Adrenal gland (tissue), 12 donors: ENCODE measurements around the gene ERC2. TPM values are rescaled to one million over a fixed set of nuclear protein-coding genes. Genes with fewer than 3 reads are reported as not detected.

ENCODE experiments used
- DNase-seq, 7 donors: peaks; one replicate each; pipeline ENCODE4 v3.0.0-alpha.2; 2019 to 2020
- H3K27ac ChIP-seq, 5 donors: fragments of 200-600 bp; sonication (generic) in 4 of 5; 1 replicate in 3 of 5; 2 replicates in 2 of 5; pipeline versions ENCODE4 v1.5.1 to v1.8.0; 2016 to 2020; ENCODE audit warnings: mild to moderate bottlenecking in 1 of 5
- H3K27me3 ChIP-seq: fragments of 200-600 bp; 2 replicates; pipeline ENCODE4 v1.8.0; 2021
- H3K36me3 ChIP-seq, 2 donors: fragments of 200-600 bp; replicated peaks in 1 of 2; 1 replicate in 1 of 2; 2 replicates in 1 of 2; pipeline versions ENCODE4 v1.5.1 to v1.8.0; 2018 to 2022
- H3K4me1 ChIP-seq, 2 donors: fragments of 200-600 bp; replicated peaks in 1 of 2; 1 replicate in 1 of 2; 2 replicates in 1 of 2; pipeline versions ENCODE4 v1.5.1 to v1.8.0; 2018 to 2021
- H3K4me3 ChIP-seq, 4 donors: fragments of 200-600 bp; sonication (generic) in 3 of 4; one replicate each; pipeline ENCODE4 v1.5.1; 2016 to 2018
- H3K9me3 ChIP-seq, 3 donors: fragments of 200-600 bp; sonication (generic) in 1 of 3; replicated peaks in 1 of 3; 1 replicate in 2 of 3; 2 replicates in 1 of 3; pipeline versions ENCODE4 v1.5.1 to v1.8.0; 2016 to 2021
- POLR2A ChIP-seq, 2 donors: fragments of 450-650 bp; IDR thresholded peaks; one replicate each; pipeline ENCODE4 v1.6.1; 2017; ENCODE audit warnings: antibody characterized with exemption in 2 of 2, mild to moderate bottlenecking in 2 of 2, moderate library complexity in 1 of 2
- WGBS, 4 donors: extraction: QIAGEN DNeasy Blood & Tissue Kit in 2 of 4; methylation state at CpG; one replicate each; pipeline versions ENCODE4 v1.1.5 to v1.1.7; 2013 to 2017; 5-methylcytosine and 5-hydroxymethylcytosine counted together
- intact Hi-C, 2 donors: fragments of 100-400 bp; cut with DNase I; formaldehyde crosslinking; loops; one replicate each; pipeline versions ENCODE4 v1.14.1 to v1.15.0; 2022 to 2023
- polyA plus RNA-seq, 3 donors: library from polyadenylated mRNA; stranded (reverse); fragments of 200-250 nt in 2 of 3; fragments of 350-450 nt in 1 of 3; fragmentation: Illumina TruSeq in 1 of 3; extraction: RNeasy Lipid Tissue Mini Kit (QIAGEN cat#74804) in 1 of 3; gene quantifications; one replicate each; pipeline ENCODE4 v1.2.3, GENCODE V29; 2013 to 2014
- total RNA-seq, 9 donors: library from RNA; depleted of rRNA in 4 of 9; stranded (reverse); fragments of >200 nt in 4 of 9; fragments of 120-200 nt in 1 of 9; fragmentation: NEBNext Ultra II Directional in 1 of 9; extraction: Animal tissue kit (Norgen Biotek cat#: 25700) in 1 of 9; gene quantifications; one replicate each; pipeline versions ENCODE4 v1.1.0 to v1.2.4, GENCODE V29; 2013 to 2023
- TF ChIP-seq, protein P1 (sequence below), 6 experiments: fragments of 450-650 bp in 4 of 6; fragments of 200-600 bp in 2 of 6; sonication (generic) in 1 of 6; IDR thresholded peaks; 1 replicate in 5 of 6; 2 replicates in 1 of 6; pipeline versions ENCODE4 v1.5.1 to v1.8.0; 2016 to 2021; ENCODE audit warnings: antibody characterized with exemption in 6 of 6, mild to moderate bottlenecking in 2 of 6, moderate library complexity in 1 of 6
- donor health status: healthy with polysubstance abuse.
- donor health status: Bipolar disorder and iron deficiency.
- donor health status: DM: yes; HTN: yes; CAD: no.
- donor health status: DM: no; HTN: no; CAD: no.
- donor health status: DM: no; HTN: no; CAD: no.
- donor health status: DM: yes; HTN: yes; CAD: no.

ERC2 gene
- total and polyA plus RNA-seq, 12 donors: 0.47 to 5.8 (median 1.5) TPM

- Histone ChIP-seq H3K36me3 (no peaks in the 10 kb centered on the region), H3K9me3 (no peaks in the 10 kb centered on the region), H3K27ac (no peak overlapping the region), H3K27me3 (no peaks in the 10 kb centered on the region), H3K4me1 (no peaks in the 10 kb centered on the region), H3K4me3 (no peak overlapping the region)
- WGBS, 4 donors: 83 to 95% (median 87%) methylated on average over 6 of the region's 6 CpGs
- TF ChIP-seq, protein P1, sequence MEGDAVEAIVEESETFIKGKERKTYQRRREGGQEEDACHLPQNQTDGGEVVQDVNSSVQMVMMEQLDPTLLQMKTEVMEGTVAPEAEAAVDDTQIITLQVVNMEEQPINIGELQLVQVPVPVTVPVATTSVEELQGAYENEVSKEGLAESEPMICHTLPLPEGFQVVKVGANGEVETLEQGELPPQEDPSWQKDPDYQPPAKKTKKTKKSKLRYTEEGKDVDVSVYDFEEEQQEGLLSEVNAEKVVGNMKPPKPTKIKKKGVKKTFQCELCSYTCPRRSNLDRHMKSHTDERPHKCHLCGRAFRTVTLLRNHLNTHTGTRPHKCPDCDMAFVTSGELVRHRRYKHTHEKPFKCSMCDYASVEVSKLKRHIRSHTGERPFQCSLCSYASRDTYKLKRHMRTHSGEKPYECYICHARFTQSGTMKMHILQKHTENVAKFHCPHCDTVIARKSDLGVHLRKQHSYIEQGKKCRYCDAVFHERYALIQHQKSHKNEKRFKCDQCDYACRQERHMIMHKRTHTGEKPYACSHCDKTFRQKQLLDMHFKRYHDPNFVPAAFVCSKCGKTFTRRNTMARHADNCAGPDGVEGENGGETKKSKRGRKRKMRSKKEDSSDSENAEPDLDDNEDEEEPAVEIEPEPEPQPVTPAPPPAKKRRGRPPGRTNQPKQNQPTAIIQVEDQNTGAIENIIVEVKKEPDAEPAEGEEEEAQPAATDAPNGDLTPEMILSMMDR (IDR thresholded peaks at IDR 0.05): no peak
- no peak for TF ChIP-seq POLR2A (IDR thresholded peaks at IDR 0.05)
- no peak for DNase-seq
- intact Hi-C loops: no loop called here
These were observed 673.0 kb downstream of the ERC2 start for GRCh38 chr3:55795296-55795695.

DNA sequence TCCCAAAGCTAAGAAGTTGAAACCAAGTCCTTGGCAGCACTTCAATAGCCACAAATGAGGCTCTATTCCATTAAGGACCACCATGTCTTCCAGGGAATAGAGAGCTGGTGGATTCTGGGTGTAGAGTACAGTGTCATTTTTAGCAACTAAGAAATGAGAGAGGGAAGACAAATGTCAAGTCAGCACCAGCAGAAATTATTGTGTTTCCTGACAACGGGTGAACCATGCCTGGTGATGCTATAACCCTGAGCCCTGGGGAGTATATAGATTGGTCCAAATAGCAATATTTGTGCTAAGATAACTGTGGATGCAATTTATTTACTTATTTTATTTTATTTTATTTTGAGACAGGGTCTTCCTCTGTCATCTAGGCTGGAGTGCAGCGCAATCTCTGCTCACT, 675.5 kb downstream of the ERC2 start:
- 75 to 91% (median 84%) methylated on average over 2 of the region's 2 CpGs for WGBS, 4 donors
- TF ChIP-seq, protein P1 (IDR thresholded peaks at IDR 0.05): no peak
- TF ChIP-seq POLR2A (IDR thresholded peaks at IDR 0.05): no peak
- Histone ChIP-seq H3K4me1 (no peaks in the 10 kb centered on the region), H3K27ac (no peak overlapping the region), H3K27me3 (no peaks in the 10 kb centered on the region), H3K9me3 (no peaks in the 10 kb centered on the region), H3K4me3 (no peak overlapping the region), H3K36me3 (no peaks in the 10 kb centered on the region)
- intact Hi-C loops: no loop called here
- no peak for DNase-seq

- Histone ChIP-seq H3K4me3 (no peak overlapping the region), H3K9me3 (no peaks in the 10 kb centered on the region), H3K36me3 (no peaks in the 10 kb centered on the region), H3K27ac (no peak overlapping the region), H3K27me3 (no peaks in the 10 kb centered on the region), H3K4me1 (no peaks in the 10 kb centered on the region)
- 87 to 100% (median 97%) methylated on average over 1 of the region's 1 CpG for WGBS, 4 donors
- DNase-seq: no peak
- TF ChIP-seq, protein P1 (IDR thresholded peaks at IDR 0.05): no peak
- TF ChIP-seq POLR2A (IDR thresholded peaks at IDR 0.05): no peak
- intact Hi-C loops: no loop called here
These were observed 676.3 kb downstream of the ERC2 start for GRCh38 chr3:55792009-55792408.

- Histone ChIP-seq H3K9me3 (no peaks in the 10 kb centered on the region), H3K27ac (no peak overlapping the region), H3K27me3 (no peaks in the 10 kb centered on the region), H3K4me1 (no peaks in the 10 kb centered on the region), H3K36me3 (no peaks in the 10 kb centered on the region), H3K4me3 (no peak overlapping the region)
- intact Hi-C loops: no loop called here
- WGBS, 4 donors: 87 to 89% (median 88%) methylated on average over 3 of the region's 3 CpGs
- DNase-seq: no peak
- TF ChIP-seq POLR2A (IDR thresholded peaks at IDR 0.05): no peak
- TF ChIP-seq, protein P1 (IDR thresholded peaks at IDR 0.05): no peak
These were observed 677.5 kb downstream of the ERC2 start for GRCh38 chr3:55790596-55791350.
